ENCODE data around the gene UPK1A.
"Not testable (repeated sequence)": the region's sequence is repeated elsewhere in the genome, so short reads cannot be mapped to it uniquely, and the experiment has no call there.

Gene UPK1A

GRCh38 chr19:35718345-35719041 lies 52.2 kb downstream of the UPK1A start:
- peak; percentile 72 for DNase-seq

- no peak for DNase-seq
Measured at GRCh38 chr19:35719402-35720162, 53.3 kb downstream of the UPK1A start.

- no peak for DNase-seq
Measured at GRCh38 chr19:35720163-35720524, 53.8 kb downstream of the UPK1A start.

GRCh38 chr19:35720648-35721047 lies 54.3 kb downstream of the UPK1A start:
- DNase-seq, result no peak

DNA sequence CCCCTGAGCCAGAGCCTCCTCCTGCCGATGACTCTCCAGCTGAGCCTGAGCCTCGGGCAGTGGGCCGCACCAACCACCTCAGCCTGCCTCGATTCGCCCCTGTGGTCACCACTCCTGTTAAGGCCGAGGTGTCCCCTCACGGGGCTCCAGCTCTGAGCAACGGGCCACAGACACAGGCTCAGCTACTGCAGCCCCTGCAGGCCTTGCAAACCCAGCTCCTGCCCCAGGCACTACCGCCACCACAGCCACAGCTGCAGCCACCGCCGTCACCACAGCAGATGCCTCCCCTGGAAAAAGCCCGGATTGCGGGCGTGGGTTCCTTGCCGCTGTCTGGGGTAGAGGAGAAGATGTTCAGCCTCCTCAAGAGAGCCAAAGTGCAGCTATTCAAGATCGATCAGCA lies 55.1 kb downstream of the UPK1A start:
- no peak for DNase-seq

DNA sequence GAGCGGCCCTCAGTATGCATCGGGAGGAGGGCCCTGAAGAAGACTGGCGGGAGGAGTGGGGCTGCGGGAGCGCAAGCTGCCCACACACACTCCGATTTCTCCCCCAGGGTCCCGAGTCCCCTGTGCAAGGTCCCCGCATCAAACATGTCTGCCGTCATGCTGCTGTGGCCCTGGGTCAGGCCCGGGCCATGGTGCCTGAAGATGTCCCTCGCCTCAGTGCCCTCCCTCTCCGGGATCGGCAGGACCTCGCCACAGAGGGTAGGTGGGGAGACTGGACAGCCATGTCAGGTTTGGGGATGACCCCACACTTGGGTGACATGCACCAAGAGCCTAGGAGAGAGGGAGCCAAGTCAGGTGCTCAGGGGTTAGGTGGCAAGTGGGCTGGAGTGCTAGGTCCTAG lies 56.1 kb downstream of the UPK1A start:
- no peak for DNase-seq

DNA sequence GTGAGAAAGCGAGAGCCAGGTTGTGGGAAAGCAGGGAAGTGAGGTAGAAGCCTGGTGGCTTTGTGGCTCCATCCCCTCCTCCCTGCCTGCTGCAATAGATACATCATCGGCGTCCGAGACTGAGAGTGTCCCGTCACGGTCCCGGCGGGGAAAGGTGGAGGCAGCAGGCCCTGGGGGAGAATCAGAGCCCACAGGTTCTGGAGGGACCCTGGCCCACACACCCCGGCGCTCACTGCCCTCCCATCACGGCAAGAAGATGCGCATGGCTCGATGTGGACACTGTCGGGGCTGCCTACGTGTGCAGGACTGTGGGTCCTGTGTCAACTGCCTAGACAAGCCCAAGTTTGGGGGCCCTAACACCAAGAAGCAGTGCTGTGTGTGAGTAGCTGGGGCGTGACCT lies 56.6 kb downstream of the UPK1A start:
- DNase-seq, result no peak

- no peak for DNase-seq
Measured at GRCh38 chr19:35723671-35724070, 57.4 kb downstream of the UPK1A start.

DNA sequence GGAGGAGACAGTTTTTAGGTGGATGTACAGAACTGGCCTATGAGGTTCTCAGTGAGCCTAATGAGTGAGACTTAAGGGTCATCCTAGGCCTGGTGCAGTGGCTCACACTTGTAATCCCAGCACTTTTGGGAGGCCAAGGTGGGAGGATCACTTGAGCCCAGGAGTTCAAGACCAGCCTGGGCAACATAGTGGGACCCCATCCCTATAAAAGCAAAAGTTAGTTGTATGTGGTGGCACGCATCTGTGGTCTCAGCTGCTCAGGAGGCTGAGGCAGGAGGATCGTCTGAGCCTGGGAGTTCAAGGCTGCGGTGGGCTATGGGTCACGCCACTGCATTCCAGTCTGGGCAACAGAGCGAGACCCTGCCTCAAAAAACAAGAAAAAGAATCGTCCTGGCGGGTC lies 57.8 kb downstream of the UPK1A start:
- DNase-seq, result not testable (repeated sequence)

- no peak for DNase-seq
Measured at GRCh38 chr19:35724560-35724959, 58.2 kb downstream of the UPK1A start.

DNA sequence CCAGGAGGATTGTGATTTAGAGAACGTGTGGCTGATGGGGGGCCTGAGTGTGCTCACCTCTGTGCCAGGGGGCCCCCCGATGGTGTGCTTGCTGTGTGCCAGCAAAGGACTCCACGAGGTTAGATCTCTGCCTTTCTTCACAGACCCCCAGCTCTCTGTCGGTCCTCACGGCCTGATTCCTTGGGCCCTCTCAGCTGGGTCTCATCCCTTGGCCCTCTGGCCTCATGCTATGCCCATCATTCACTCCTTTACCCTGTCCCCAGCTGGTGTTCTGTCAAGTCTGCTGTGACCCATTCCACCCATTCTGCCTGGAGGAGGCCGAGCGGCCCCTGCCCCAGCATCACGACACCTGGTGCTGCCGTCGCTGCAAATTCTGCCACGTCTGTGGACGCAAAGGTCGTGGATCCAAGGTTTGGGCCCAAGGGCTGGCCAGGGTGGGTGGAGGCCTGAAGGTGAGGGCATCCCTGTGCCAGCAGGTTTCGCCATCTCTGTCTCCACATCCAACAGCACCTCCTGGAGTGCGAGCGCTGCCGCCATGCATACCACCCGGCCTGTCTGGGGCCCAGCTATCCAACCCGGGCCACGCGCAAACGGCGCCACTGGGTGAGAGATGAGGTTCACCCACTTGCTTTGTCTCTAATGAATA lies 59.0 kb downstream of the UPK1A start:
- no peak for DNase-seq

DNA sequence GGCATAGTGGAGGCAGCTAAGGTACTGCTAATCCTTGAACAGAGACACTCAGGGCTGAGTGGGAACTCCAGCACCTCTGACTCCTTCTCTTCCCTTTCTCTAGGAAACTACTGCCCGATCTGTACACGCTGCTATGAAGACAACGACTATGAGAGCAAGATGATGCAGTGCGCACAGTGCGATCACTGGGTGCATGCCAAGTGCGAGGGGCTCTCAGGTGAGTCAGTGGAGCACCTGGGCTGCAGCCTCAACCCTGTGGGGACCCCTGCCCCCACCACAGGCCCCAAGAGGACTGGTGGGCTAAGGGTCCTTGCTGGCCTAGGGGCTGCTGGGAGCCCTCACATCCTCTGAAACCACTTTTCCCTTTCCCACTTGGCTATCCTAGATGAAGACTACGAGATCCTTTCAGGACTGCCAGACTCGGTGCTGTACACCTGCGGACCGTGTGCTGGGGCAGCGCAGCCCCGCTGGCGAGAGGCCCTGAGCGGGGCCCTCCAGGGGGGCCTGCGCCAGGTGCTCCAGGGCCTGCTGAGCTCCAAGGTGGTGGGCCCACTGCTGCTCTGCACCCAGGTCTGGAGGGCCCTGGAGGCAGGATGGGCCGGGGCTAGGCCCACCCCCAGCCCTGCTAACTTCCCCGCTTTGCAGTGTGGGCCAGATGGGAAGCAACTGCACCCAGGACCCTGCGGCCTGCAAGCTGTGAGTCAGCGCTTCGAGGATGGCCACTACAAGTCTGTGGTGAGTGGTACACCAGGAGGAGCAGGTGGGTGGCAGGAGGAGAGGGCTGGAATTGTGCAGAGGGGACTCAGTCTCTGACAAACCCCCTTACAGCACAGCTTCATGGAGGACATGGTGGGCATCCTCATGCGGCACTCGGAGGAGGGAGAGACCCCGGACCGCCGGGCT lies 61.0 kb downstream of the UPK1A start:
- DNase-seq, result no peak

Data from DMS53 (cell line).